Gastroesophageal sphincter (tissue), 4 donors: Measurements from ENCODE around the gene ACAP1. TPM values are rescaled to one million over a fixed set of nuclear protein-coding genes. Genes with fewer than 3 reads are reported as not detected.

Experiments used
- ATAC-seq: fragments of 150-250 bp; one replicate; pipeline ENCODE4 v1.9.1; 2016; ENCODE audit warnings: mild to moderate bottlenecking, moderate library complexity
- H3K27ac ChIP-seq, 4 donors: fragments of 200-600 bp; sonication (generic) in 3 of 4; 1 replicate in 3 of 4; 2 replicates in 1 of 4; pipeline ENCODE4 v1.5.1; 2016 to 2019
- H3K27me3 ChIP-seq: fragments of 200-600 bp; sonication (generic); one replicate; pipeline ENCODE4 v1.5.1; 2019
- H3K36me3 ChIP-seq, 2 donors: fragments of 200-600 bp; sonication (generic); one replicate each; pipeline ENCODE4 v1.5.1; 2019; ENCODE audit warnings: control low read depth in 1 of 2
- H3K4me1 ChIP-seq, 3 donors: fragments of 200-600 bp; sonication (generic); 1 replicate in 2 of 3; 2 replicates in 1 of 3; pipeline ENCODE4 v1.5.1; 2016 to 2019; ENCODE audit warnings: control low read depth in 2 of 3
- H3K4me3 ChIP-seq, 2 donors: fragments of 200-600 bp; sonication (generic); one replicate each; pipeline ENCODE4 v1.5.1; 2019; ENCODE audit warnings: mild to moderate bottlenecking in 1 of 2, moderate library complexity in 1 of 2
- H3K9me3 ChIP-seq, 3 donors: fragments of 200-600 bp; sonication (generic); one replicate each; pipeline ENCODE4 v1.5.1; 2017 to 2019; ENCODE audit warnings: control low read depth in 2 of 3
- EP300 ChIP-seq: sonication (generic); formaldehyde crosslinking; IDR thresholded peaks from one replicate; pipeline ENCODE4 v1.6.1; 2017; ENCODE audit warnings: antibody characterized with exemption, mild to moderate bottlenecking
- POLR2A ChIP-seq, 2 donors: fragments of 450-650 bp; IDR thresholded peaks; one replicate each; pipeline ENCODE4 v1.6.1; 2017; ENCODE audit warnings: antibody characterized with exemption in 2 of 2, mild to moderate bottlenecking in 2 of 2, moderate library complexity in 1 of 2
- POLR2AphosphoS5 ChIP-seq: sonication (generic); formaldehyde crosslinking; IDR thresholded peaks from one replicate; pipeline ENCODE4 v1.6.1; 2017; ENCODE audit warnings: antibody characterized with exemption
- WGBS, 2 donors: methylation state at CpG; one replicate each; pipeline ENCODE4 v1.1.5; 2018; ENCODE audit warnings: low coverage in 1 of 2; 5-methylcytosine and 5-hydroxymethylcytosine counted together
- total RNA-seq, 4 donors: library from RNA; depleted of rRNA; stranded (reverse); fragments of >200 nt; gene quantifications; one replicate each; pipeline ENCODE4 v1.1.0, GENCODE V29; 2016
- TF ChIP-seq, protein P1 (sequence below), 4 experiments: fragments of 200-600 bp in 2 of 4; fragments of 450-650 bp in 2 of 4; sonication (generic) in 1 of 4; IDR thresholded peaks; one replicate each; pipeline ENCODE4 v1.5.1; 2017 to 2019; ENCODE audit warnings: antibody characterized with exemption in 4 of 4, mild to moderate bottlenecking in 2 of 4, moderate library complexity in 2 of 4

Gene ACAP1
- total RNA-seq, 4 donors from 2014 or later, result 2.0 to 4.6 (median 3.5) TPM

DNA sequence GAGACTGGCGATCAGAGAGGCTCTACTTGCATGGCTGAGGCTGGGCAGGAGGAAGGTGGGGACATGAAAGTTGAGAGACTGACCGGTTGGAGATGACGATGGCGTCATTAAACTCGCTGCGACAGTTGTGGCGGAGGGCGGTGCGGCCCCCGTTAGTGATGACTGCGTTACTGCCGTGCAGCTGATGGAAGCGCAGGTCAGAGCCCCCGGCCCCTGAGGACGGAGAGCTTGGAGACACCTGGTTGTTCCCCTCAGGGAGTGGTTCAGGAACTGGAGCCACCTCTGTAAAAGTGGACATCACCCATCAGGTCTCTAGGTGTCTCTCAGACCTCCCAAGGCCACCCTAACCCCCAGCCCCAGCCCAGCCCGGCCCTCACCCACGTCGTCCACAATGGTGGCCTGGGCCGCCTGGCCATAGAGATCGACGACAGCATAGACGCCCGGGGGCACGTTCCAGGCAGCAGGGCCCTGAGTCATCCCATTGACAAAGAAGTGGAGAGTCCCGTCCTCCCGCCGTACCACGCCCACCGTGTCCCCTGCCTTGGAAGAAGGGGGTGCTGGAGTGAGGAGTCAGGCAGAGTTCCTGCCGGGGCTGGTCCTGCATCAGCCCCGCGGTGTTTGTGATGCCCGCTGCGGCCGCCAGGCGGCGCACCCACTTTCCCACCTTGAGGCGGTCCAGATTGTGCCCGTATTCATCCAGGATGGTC, 12.4 kb upstream of the ACAP1 start:
- H3K4me1 ChIP-seq, result peaks cover 0 to 24% (median 8%) of the 10 kb centered on the region in 3 donors
- H3K27ac ChIP-seq, result no peak overlapping the region
- H3K27me3 ChIP-seq, result no peaks in the 10 kb centered on the region
- H3K4me3 ChIP-seq, result no peak overlapping the region
- no peaks in the 10 kb centered on the region for H3K9me3 ChIP-seq
- no peak for TF ChIP-seq POLR2A (IDR thresholded peaks at IDR 0.05)
- TF ChIP-seq EP300, result no peak
- TF ChIP-seq POLR2AphosphoS5, result no peak
- TF ChIP-seq, protein P1, sequence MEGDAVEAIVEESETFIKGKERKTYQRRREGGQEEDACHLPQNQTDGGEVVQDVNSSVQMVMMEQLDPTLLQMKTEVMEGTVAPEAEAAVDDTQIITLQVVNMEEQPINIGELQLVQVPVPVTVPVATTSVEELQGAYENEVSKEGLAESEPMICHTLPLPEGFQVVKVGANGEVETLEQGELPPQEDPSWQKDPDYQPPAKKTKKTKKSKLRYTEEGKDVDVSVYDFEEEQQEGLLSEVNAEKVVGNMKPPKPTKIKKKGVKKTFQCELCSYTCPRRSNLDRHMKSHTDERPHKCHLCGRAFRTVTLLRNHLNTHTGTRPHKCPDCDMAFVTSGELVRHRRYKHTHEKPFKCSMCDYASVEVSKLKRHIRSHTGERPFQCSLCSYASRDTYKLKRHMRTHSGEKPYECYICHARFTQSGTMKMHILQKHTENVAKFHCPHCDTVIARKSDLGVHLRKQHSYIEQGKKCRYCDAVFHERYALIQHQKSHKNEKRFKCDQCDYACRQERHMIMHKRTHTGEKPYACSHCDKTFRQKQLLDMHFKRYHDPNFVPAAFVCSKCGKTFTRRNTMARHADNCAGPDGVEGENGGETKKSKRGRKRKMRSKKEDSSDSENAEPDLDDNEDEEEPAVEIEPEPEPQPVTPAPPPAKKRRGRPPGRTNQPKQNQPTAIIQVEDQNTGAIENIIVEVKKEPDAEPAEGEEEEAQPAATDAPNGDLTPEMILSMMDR (IDR thresholded peaks at IDR 0.05), result peak in 3 of 4 experiments; percentile 70 to 86 (median 86)
- ATAC-seq, result peak; percentile 44
- H3K36me3 ChIP-seq, result peaks cover 0 to 82% of the 10 kb centered on the region in 2 donors
- WGBS, 2 donors, result 86 to 93% methylated on average over 7 to 13 of the region's 39 CpGs

DNA sequence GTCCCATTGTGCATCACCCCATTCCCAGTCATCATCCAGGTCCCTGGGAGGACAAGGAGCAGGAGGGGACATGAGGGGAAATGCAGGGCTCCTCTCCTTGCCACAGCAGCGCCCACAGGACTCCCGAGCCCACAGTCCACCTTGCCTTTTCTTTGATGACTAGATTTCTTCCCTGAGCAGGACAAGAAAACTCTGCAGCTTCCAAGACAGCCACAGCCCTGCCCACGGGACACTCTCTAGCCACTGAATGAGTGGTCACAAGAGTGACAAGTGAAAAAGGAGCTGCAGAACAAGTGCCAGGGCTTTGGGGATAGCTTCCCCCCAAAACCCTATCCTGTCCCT, 11.9 kb upstream of the ACAP1 start:
- Histone ChIP-seq H3K9me3 (no peaks in the 10 kb centered on the region), H3K4me3 (no peak overlapping the region), H3K4me1 (peaks cover 0 to 24% (median 8%) of the 10 kb centered on the region in 3 donors), H3K36me3 (peaks cover 0 to 77% of the 10 kb centered on the region in 2 donors), H3K27ac (no peak overlapping the region), H3K27me3 (no peaks in the 10 kb centered on the region)
- TF ChIP-seq, protein P1 (IDR thresholded peaks at IDR 0.05), result no peak
- TF ChIP-seq EP300 (no peak), POLR2A (IDR thresholded peaks at IDR 0.05) (no peak), POLR2AphosphoS5 (no peak)
- no CpG with 5 or more reads among the region's 3 CpGs for WGBS, 2 donors
- no peak for ATAC-seq

DNA sequence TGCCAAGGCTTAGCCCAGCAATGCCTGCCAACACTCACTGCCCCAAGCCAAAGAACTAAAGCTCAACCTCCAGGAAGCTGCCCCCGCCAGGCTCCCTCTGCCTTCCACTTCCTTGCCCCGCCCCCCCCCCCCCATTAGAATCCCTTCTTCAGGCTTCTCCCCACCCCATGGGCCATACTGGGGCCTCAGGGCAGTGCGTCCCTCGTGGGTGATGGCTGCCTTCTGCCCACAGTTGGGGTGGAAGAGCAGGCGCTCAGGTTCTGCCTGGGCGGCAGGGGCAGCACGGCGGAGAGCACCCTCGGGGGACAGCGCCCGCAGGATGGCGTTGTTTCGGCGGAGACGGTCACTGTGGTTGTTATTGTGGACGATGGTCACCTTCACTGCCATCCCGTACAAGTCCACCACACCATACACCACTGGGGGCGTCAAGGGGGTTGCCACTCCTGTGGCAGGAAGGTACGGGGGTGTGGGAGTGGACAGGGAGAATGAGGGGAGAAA, 11.2 kb upstream of the ACAP1 start:
- no peak for TF ChIP-seq EP300
- TF ChIP-seq, protein P1 (IDR thresholded peaks at IDR 0.05), result no peak
- no peaks in the 10 kb centered on the region for H3K27me3 ChIP-seq
- no peak for ATAC-seq
- H3K4me1 ChIP-seq, result peaks cover 0 to 26% (median 8%) of the 10 kb centered on the region in 3 donors
- no peak overlapping the region for H3K27ac ChIP-seq
- no peak overlapping the region for H3K4me3 ChIP-seq
- peaks cover 0 to 71% of the 10 kb centered on the region in 2 donors for H3K36me3 ChIP-seq
- no peaks in the 10 kb centered on the region for H3K9me3 ChIP-seq
- WGBS, 2 donors, result no CpG with 5 or more reads among the region's 19 CpGs

DNA sequence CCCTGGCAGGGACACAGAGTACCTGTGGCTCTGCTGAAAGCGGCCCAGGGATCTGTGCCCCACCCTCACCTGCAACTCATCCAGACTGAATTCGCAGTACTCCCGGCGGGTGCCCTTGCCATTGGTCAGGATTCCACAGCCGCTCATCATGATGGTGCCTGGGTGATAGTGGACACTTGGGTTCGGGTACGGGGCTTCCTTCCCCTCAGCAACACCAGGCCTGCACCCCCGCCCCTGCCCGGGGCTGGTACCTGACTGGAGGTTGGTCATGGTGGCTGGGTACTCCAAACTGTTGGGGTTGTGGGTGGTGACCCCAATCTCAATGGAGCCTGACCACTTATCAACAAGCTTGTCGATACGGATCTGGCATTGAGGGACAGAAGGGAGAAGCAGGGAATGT, 10.1 kb upstream of the ACAP1 start:
- no peak overlapping the region for H3K4me3 ChIP-seq
- no peak overlapping the region for H3K27ac ChIP-seq
- no peak for ATAC-seq
- peaks cover 0 to 36% (median 14%) of the 10 kb centered on the region in 3 donors for H3K4me1 ChIP-seq
- no peaks in the 10 kb centered on the region for H3K9me3 ChIP-seq
- 50 to 62% methylated on average over 1 to 2 of the region's 11 CpGs for WGBS, 2 donors
- TF ChIP-seq POLR2A (IDR thresholded peaks at IDR 0.05), result no peak
- TF ChIP-seq, protein P1 (IDR thresholded peaks at IDR 0.05), result no peak
- TF ChIP-seq POLR2AphosphoS5, result no peak
- no peak for TF ChIP-seq EP300
- H3K27me3 ChIP-seq, result no peaks in the 10 kb centered on the region
- H3K36me3 ChIP-seq, result peaks cover 0 to 60% of the 10 kb centered on the region in 2 donors

DNA sequence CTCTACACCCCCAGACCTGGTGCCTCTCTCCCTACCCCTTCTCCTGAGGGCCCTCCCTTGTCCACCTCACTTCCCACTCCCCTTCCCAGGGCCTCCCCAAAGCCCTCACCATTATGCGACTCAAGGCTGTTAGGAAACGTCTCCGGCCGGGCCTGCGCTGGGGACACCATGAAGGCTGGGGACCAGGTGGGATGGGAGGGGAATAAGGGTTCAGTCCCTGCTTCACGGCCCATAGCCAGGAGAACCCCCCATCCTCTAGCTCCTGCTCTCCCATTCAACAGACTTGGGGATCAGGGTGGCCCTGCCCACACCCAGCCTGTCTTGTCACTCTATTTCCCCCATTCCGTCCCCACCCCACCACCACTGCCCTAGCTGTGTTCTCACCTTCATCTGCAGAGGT, 9.3 kb upstream of the ACAP1 start:
- H3K4me1 ChIP-seq, result peaks cover 0 to 36% (median 14%) of the 10 kb centered on the region in 3 donors
- no peaks in the 10 kb centered on the region for H3K9me3 ChIP-seq
- no peak for ATAC-seq
- WGBS, 2 donors, result 83% methylated on average over 6 of the region's 7 CpGs; no CpG with 5 or more reads in 1 of the 2 donors
- H3K36me3 ChIP-seq, result peaks cover 0 to 51% of the 10 kb centered on the region in 2 donors
- no peak overlapping the region for H3K27ac ChIP-seq
- no peak overlapping the region for H3K4me3 ChIP-seq
- no peaks in the 10 kb centered on the region for H3K27me3 ChIP-seq
- no peak for TF ChIP-seq POLR2AphosphoS5
- no peak for TF ChIP-seq POLR2A (IDR thresholded peaks at IDR 0.05)
- no peak for TF ChIP-seq EP300
- TF ChIP-seq, protein P1 (IDR thresholded peaks at IDR 0.05), result no peak
